NCI-H345 treated with DMSO at 0.1 percent for 48 hours (cell line): ENCODE measurements around the gene PRKAR2B.
A peak's percentile ranks its signal among the peaks of the same experiment; 100 is the strongest.
"Not testable (repeated sequence)": the region's sequence is repeated elsewhere in the genome, so short reads cannot be mapped to it uniquely, and the experiment has no call there.

Experiments used
- DNase-seq: peaks from one replicate; lab custom pipeline; 2025; ENCODE audit not compliant: unreplicated experiment; lab: John Stamatoyannopoulos, UW

Gene PRKAR2B

DNA sequence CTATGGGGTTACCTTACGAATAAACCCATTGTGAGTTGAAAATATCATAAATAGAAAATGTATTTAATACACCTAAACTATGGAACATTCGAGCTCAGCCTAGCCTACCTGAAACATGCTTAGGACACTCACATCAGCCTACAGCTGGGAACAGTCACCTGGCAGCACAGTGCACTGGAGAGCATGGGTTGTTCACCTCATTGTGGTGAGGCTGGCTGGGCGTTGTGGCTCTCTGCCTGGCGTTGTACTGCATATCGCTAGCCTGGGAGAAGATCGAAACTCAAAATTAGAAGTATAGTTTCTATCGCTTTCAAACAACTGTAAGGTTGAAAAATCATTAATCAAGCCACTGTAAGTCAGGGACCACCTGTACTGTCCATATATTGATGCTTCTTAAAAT, 107.0 kb downstream of the PRKAR2B start:
- no peak for DNase-seq

DNA sequence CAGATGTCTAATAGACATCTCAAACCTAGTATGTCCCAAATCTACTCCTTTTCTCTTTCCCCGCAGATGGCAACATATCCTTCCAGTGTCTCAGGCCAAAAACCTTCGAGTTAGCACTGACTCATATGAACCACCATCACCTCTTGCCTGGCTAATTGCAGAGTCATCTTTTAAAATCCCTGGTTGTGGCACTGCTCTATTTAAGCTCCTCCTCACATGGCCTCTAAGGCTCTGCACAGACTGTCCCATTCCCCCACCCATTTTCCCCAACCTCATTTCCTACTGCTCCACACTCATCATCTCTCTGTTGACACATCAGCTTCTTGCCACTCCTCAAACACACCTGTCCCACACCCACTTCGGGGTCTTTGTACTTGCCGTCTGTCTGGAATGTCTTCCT, 107.5 kb downstream of the PRKAR2B start:
- DNase-seq: no peak

- DNase-seq: no peak
These were observed 110.3 kb downstream of the PRKAR2B start for GRCh38 chr7:107154826-107155225.

GRCh38 chr7:107155726-107156125, 111.2 kb downstream of the PRKAR2B start:
- DNase-seq: not testable (repeated sequence)

GRCh38 chr7:107157091-107157490, 112.6 kb downstream of the PRKAR2B start:
- no peak for DNase-seq

- no peak for DNase-seq
These were observed 113.5 kb downstream of the PRKAR2B start for GRCh38 chr7:107158028-107158427.

- DNase-seq: no peak
These were observed 115.9 kb downstream of the PRKAR2B start for GRCh38 chr7:107160389-107160788.

DNA sequence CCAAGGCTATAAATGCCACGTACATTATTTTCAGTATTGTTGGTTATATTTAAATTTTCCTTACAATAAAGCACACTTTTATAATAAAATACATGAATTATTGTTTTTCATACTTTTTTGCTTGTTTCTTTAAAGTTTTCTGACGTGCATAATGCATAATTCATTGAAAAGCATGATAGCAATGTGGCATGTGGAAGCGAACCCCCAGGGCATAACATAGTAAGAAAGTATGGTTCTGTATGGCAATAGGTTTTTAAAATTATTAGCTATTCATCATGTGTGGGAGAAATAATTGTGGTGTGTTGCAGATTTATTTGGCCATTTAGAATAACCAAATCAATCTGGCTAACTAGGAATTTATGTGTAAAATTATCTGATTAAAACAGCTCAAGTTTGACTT, 116.9 kb downstream of the PRKAR2B start:
- DNase-seq: no peak

- DNase-seq: no peak
These were observed 118.0 kb downstream of the PRKAR2B start for GRCh38 chr7:107162475-107162874.

DNA sequence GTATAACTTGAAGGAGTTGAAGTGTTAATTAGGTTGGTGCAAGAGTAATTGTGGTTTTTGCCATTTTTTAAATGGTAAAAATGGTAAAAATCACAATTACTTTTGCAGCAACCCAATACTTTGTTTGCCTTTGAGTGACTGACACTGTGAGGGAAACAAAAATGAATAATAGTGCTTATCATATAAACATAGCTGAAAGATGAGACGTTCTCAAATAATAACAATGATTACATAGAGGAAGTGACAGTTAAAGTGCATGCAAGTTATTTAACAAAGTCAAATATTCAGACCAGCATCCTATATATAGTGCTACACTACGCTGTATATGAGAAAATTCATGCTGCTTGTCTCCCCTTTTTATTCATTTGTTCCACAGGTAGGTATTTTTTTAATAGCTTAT, 119.6 kb downstream of the PRKAR2B start:
- no peak for DNase-seq

DNA sequence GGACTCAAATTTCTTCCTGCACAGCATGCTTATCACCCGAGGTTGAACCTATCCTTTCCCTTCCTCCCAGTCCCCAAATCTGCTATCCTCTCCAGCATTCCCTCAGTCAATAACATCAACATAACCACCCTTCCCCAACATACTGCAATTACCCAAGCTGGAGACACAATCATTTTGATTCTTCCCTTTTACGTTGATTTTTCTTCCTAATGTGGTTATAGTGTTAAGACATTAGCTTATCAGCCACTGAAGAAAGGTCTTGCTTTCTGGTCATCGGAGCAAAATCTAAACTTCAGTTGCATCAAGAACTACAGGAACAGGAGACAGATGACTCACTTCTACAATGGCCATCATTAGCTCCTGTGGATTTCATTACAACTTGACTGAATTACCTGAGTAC, 120.8 kb downstream of the PRKAR2B start:
- no peak for DNase-seq

GRCh38 chr7:107166736-107167426, 122.4 kb downstream of the PRKAR2B start:
- DNase-seq: no peak

DNA sequence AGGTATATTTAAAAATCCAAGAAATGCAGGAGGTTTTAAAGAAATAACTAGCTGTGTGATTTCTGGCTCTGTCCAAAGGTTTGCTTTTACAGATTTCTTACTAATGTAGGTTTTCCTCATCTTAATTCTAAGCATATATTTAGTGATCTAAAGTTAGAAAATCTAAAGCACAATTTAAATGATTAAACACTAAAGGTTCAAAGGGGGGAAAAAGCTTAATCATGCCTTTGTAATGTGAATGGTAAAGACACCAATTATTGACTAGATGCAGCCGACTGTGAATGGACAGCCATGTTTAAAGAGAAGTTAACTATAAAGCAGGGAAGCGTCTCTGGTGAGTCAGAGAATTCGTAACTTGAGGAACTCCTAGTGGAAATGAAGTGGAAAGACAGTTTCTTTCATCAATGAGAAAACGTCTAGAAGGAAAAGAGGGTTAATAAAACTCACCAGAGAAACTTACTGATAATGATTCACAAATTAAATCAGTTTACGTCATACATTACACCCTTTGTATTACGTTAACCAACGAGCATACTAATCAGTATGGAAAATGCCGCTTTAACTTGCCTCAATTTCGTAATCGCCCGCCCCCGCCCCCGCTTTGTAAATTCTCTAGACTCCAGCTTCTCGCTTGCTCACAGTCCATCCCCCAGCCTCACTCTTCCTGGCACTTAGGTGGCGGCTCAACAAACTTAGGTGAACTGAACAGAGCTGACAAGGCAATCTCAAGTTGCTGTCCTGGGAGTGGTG, 123.2 kb downstream of the PRKAR2B start:
- DNase-seq: peak; percentile 35

DNA sequence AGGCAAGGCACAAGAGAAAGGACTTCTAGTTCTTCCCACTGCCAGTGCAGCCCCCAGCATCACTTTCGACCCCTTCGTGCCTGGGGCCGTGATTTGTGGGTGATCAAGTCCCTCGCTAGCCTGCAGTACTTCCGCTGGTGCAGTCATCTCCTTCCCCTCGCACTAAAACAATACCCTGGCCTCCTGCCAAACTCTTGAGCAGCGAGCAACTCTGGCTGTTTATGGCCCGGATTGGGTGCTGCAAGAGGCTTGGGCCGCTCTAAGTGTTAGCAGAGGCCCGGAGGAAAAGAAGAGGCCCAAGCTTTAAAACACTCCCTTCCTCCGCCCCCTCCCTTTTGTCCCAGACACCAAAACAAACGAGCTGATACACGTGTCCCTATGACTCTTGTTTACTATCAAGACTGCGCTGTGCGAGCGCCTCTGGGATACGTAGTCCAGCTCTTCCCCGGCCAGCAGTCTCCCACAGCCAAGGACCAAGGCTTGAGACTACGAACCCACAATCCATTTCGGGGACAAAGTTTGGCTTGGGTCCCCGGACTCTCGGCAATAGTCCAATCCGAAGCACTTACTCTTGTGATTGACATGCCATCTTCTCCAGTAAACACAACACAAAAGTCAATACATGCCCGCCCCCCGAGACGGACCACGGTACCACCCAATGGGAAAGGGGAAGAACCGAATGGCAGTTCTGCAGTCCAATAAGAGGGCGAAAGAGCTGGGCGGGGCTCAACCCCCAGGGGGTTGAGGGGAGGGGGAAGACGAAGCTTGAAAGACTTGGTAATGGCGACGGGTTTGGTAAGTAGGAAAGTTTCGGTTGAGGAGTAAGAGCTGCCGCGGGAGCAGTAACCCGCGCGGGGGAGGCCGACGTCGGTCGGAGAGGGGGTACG, 124.0 kb downstream of the PRKAR2B start, which contains the start of gene HBP1:
HBP1 (plus strand) TSS at position 771 of the 887 bp plus-strand sequence. CDS start 10,891 bp downstream, outside the sequence.
- peak; percentile 98 for DNase-seq

GRCh38 chr7:107169120-107170050, 124.9 kb downstream of the PRKAR2B start:
- DNase-seq: peak; percentile 73

GRCh38 chr7:107170051-107170915, 125.8 kb downstream of the PRKAR2B start:
- no peak for DNase-seq

DNA sequence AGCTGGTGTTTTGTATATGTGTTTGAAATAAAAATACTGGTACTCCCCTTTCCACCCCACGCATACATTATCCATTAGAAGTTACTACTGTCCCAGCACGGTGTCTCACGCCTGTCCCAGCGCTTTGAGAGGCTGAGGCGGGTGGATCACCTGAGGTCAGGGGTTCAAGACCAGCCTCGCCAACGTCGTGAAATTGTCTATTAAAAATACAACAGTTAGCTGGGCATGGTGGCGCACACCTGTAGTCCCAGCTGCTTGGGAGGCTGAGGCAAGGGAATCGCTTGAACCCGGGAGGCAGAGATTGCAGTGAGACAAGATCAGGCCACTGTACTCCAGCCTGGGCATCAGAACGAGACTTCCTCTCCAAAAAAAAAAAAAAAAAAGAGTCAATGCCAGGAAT, 127.0 kb downstream of the PRKAR2B start:
- DNase-seq: no peak

GRCh38 chr7:107172276-107173032, 127.9 kb downstream of the PRKAR2B start:
- DNase-seq: no peak

GRCh38 chr7:107173191-107173590, 128.7 kb downstream of the PRKAR2B start:
- no peak for DNase-seq
